GM19463 (cell line): ENCODE data around the gene EME2.

Source experiments
- ATAC-seq: cut with Tn5 transposase; IDR thresholded peaks from one replicate; pipeline ENCODE4 v1.9.1; 2021; ENCODE audit warnings: mild to moderate bottlenecking, moderate library complexity; ENCODE audit not compliant: unreplicated experiment

The EME2 gene

GRCh38 chr16:1745181-1745899 is 27.3 kb upstream of the EME2 start:
- no peak for ATAC-seq

- no peak for ATAC-seq
These were observed 26.5 kb upstream of the EME2 start for GRCh38 chr16:1745900-1746692.

GRCh38 chr16:1746693-1747195 is 25.9 kb upstream of the EME2 start:
- ATAC-seq = no peak

GRCh38 chr16:1747934-1748333 is 24.7 kb upstream of the EME2 start:
- ATAC-seq = no peak

- no peak for ATAC-seq
These were observed 23.2 kb upstream of the EME2 start for GRCh38 chr16:1749152-1750117.

- no peak for ATAC-seq
These were observed 20.7 kb upstream of the EME2 start for GRCh38 chr16:1751946-1752345.

GRCh38 chr16:1752853-1753252 is 19.8 kb upstream of the EME2 start:
- ATAC-seq = no peak

GRCh38 chr16:1754204-1754603 is 18.4 kb upstream of the EME2 start:
- ATAC-seq = no peak

- ATAC-seq = no peak
These were observed 14.7 kb upstream of the EME2 start for GRCh38 chr16:1757714-1758461.

- no peak for ATAC-seq
These were observed 13.7 kb upstream of the EME2 start for GRCh38 chr16:1758923-1759322.

- ATAC-seq = no peak
These were observed 13.1 kb upstream of the EME2 start for GRCh38 chr16:1759511-1759910.

GRCh38 chr16:1760911-1761310 is 11.7 kb upstream of the EME2 start:
- no peak for ATAC-seq

- no peak for ATAC-seq
These were observed 10.9 kb upstream of the EME2 start for GRCh38 chr16:1761751-1762150.

GRCh38 chr16:1762196-1762878 is 10.3 kb upstream of the EME2 start:
- no peak for ATAC-seq

GRCh38 chr16:1762879-1763520 is 9.6 kb upstream of the EME2 start:
- no peak for ATAC-seq

- no peak for ATAC-seq
These were observed 8.8 kb upstream of the EME2 start for GRCh38 chr16:1763521-1764511.

GRCh38 chr16:1764971-1765370 is 7.6 kb upstream of the EME2 start:
- ATAC-seq = no peak

- no peak for ATAC-seq
These were observed 6.8 kb upstream of the EME2 start for GRCh38 chr16:1765826-1766225.
